Glomerular visceral epithelial cell (primary cell): Measurements from ENCODE around the gene SLCO3A1.

Experiments used
- DNase-seq: peaks from one replicate; pipeline ENCODE4 v3.0.0-alpha.2; 2016; ENCODE audit errors: extremely low spot score

SLCO3A1 gene

DNA sequence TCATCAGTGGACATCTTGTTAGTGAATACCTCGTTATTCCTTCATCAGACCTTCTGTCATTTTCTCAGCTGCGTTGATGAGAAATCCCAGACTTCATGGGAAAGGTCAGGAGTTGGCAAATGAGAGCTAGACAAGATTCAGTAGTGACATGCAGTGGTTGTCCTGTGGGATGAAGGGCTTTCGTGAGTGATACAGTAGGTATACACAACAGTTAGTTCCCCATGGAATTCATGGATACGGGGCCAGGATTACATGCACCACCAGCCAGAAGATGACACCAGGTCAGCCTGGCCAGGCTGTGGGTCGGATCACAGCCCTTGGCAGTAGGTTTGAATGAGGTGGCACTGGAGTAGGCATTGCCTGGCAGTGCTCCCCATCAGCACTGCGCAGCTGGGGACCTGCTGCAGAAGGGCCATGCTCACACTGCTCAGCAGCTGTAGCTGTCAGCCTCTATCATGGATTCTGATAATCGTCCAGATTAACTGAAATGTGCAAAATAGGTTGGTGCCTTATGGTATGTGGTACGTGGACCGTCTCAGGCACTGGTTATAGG lies 150.1 kb downstream of the SLCO3A1 start:
- no peak for DNase-seq

DNA sequence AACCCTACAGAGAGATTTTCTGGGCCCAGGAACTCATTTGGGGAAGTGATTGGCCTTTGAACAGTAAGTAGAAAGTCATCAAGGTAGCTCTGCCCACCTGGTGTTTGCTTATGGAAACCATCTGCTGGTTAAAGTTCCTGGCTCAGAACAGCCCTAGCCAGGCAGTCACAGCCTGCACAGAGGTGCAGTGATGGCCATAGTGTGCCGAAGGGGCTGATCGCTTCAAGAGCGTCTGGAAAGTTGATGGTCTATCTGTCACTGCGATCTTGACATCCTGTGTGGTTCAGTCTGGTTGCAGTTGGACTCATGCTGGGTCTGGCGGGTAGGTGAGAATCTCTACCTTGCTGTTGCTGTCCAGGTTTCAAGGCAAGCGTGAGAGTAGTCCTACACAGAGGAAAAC lies 151.6 kb downstream of the SLCO3A1 start:
- no peak for DNase-seq

DNA sequence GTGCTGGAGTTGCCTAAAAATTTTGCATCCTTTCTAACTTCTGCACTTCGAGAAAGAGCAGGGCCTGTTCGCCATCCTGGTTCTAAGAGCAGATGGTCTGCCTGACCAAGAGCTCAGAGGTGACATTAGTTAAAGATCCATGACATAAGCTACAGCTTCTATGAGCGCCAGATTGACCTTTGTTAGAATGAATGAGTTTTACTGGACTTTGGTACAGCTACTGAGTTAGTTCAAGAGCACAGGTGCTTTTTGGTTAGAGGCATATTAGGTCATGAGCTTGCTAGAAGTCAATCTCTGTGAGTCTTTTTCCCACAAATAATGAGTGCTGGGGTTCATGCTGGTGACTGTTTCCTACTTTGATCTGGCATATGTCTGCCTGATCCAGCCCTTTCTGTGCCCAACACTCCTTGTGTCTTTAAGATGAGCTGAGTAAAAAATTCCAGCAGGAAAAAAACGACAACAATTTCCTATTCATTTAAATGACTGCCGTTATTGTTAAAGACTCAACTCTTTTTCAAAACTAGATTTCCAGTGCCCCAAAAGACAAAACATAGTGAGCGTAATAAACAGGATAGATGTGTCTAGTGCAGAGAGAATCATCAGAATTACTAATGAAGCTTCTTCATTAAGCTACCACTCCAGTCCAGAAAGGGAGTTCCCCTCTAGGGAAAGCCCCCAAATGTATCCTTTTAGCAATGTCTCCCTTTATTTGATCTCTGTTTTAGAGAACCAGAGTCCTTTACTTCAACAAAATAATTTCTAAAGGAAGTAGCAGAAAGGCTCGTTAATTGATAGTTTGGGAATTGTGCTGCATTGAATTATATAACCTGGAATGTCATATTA lies 152.9 kb downstream of the SLCO3A1 start:
- no peak for DNase-seq

DNA sequence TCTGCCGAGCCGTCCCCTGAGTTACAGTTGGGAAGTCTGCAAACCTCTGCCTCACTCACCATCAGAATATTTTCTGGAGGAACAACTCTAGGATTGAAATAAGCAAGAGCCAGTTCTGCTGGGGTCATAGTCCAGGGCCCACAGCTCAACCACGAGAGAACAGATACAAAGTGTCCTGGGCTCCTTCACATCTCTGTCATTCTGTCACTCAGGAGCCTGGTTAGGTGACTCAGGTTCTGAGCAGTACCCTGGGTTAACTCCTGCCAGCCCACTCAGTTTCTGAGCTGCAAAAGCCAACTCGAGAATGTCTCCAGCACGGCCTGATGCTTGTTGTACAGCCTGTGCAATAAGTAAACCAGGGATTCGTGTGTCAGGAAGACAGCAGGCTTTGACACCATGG lies 155.7 kb downstream of the SLCO3A1 start:
- no peak for DNase-seq

DNA sequence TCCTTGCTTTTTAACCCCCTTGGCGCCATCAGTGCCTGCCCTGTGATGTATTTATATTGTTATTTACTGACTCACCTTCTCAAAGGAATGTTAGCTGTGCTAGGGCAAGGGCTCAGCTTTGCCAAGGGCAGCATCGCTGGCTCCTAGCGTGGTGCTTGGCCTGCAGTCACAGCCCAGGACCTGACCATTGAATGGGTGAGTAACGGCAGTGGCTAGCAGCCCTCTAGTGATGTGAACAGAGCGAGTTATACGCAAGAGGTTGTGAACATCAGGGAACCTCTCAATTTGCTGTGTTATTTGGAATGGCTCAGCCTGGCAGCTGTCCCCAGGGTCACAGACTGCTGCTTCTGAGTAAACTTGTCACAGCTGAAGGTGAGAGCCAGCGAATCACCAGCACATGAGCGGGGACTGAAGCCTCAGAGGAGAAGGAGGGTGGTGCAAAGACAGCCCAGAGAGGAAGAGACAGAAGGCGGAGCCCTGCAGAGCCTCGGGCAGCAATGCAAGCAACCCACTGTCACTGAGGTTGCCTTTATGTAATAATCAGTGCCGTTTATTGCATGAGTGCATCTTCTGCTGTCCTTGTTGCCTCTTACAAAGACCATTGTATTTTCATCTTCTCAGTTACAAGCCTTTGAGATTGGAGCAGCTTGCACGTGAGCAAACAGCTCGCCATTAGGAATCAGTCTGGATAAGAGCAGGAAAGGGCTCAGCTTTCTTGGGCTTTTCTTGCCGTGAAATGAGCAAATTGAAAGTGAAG lies 158.3 kb downstream of the SLCO3A1 start:
- no peak for DNase-seq

DNA sequence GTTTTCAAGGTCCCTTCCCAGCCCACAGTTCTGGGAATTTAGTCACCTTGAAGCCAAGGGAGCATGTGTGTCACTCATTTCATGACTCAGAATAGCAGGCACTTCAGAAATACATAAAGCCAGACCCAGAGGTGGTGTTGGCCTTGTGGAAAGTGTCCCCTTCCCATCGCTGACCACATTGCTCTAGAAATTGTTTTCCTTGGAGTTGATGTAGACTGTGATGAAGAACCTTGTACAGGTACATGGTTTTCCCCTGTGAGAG lies 158.8 kb downstream of the SLCO3A1 start:
- DNase-seq = no peak

DNA sequence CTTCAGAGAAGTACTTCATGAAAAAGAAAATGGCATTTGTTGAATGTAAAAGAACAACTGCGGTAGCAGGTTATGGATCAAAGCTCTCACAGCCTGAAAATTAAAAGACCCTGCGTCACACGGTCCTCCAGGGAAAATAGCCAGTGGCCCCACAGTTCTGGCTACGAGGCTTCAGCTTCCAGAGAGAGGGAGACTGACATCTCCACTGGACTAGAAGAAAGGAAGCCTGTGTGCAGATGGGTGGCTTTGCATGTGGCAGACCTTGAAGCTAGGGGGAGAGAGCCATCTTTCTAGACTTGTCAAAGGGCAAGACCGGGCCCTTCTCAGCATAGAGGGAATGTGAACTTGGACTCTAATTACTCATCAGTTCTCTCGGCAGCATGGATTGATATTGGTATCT lies 159.4 kb downstream of the SLCO3A1 start:
- DNase-seq = no peak

DNA sequence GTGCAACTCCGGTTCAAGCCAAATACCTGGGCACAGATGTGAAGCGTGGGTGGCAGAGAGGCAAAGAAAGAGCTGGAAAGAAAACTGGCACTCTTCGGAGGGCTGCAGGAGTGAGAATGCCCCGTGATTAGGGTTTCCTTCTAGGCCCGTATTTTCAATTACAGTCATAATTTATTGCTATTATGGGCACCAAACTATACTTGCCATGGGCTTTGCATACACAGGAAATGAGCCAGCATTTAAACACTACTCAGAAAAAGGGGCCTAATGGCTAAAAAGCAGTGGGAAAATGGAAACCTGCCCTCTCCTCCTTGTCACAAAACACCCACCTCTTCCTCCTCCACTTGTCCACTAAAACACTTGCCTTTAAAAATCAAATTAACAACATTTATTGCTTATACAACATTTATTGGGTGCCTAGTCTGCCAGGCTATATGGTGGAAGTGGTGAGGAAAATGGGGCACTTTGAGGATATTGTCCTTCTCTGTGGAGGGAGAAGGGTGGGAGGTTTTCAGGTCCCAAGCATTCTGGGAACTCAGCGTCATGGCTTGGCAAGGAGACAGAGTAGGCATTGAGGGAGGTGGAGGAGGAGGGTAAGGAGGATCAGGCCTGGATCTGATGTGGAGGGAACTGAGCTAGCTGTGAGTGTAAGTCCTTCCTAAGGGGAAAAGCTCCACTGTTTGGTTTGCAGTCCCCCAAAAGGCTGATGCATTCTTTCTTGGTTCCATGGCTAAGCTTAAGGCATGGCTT lies 160.9 kb downstream of the SLCO3A1 start:
- DNase-seq = no peak

DNA sequence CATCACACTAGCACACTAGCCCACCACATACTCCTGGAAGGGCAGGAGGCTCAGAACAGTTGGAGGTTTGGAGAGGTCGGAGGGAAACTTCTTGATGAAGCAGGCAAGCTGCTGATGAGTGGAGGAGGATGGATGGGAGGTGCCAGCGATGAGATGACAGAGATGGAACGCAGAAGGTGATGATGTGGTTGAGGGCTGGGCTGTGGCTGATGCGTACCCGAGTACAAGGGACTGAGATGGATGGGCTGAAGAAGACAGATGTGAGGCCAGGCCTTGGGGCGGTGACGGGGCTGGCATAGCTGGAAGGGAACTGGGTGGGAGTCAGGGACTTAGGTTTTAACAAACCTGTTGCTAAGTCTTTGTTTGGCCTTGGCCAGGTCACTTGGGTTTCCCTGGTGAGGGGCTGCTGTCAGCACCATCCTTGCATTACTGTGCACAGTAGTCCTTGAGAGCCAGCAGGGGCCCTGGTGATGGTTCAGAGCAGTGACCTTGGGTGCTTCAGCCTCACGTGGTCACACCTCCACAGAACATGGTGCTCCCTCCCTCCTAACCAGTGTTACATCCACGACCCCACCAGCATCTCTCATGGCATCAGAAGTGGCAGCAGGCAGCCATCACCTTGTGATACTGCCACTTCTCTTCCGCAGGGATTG lies 164.5 kb downstream of the SLCO3A1 start:
- DNase-seq = no peak

DNA sequence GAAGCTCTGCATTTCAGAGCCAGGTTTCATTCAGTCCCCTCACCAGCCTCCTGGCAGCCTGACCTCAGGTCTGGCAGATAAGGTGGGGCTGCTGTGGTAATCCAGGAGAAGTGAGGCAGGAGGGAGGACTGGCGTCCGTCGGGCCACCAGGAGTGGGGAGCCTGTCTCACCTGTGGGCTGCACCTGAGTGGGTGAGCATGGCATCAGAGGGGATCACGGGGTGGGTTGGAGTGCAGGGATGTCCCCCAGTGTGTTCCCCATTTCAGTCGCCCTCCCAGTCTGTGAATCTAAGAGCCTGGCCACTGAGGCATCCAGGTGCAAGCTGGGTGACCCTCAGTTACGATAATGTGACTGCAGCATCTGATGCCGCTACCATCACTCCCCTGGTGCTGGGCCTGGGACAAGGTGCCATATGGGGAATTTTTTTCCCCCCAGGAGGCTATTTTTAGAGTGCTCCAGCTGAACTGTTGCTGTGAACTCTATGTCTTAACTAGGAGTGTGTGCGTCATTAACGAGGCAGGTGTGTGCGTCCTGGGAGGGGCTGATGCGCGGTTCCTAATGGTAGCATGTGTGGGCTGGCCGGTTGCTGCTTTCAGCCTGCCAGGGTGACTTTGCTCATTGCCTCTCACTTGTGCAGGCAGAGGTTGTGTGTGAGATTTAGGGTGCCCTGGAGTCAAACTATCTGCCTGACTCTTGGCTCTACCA lies 165.2 kb downstream of the SLCO3A1 start:
- DNase-seq = no peak

DNA sequence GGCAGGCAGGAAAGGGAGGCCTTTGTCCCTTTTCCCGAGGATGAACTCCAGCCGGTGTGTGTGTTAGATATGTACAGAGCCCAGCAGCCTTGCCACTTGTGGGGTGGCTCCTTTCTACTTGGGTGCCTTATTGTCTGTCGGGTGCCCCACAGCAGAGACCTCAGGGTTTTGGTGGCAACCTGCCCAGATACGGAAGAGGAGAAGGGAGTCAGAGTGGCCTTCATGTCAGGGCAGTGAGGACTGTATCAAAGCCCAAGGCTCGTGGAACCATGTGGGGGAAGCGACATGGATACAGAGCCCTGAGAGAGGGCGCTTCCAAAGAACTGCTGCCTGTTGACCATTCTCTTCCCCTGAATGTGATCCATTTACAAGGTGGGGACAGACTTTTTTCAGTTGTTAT lies 166.2 kb downstream of the SLCO3A1 start:
- DNase-seq = no peak

DNA sequence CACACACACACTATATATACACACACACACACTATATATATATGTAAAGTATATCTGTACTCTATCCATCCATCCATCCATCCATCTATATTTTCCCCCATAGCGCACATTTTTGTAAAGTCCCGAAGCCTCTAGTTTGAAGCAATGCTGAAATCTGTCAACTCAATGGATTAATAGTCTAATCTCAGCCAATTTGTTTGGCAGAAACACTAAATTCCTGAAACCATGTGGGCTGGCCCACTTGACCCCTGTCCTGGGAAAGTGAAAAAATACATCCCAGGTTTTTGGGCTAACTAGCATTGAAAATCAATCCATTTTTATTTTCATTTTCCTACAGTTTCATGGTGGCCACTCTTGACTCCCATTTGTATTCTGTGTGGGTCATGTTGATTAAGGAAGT lies 166.7 kb downstream of the SLCO3A1 start:
- no peak for DNase-seq

DNA sequence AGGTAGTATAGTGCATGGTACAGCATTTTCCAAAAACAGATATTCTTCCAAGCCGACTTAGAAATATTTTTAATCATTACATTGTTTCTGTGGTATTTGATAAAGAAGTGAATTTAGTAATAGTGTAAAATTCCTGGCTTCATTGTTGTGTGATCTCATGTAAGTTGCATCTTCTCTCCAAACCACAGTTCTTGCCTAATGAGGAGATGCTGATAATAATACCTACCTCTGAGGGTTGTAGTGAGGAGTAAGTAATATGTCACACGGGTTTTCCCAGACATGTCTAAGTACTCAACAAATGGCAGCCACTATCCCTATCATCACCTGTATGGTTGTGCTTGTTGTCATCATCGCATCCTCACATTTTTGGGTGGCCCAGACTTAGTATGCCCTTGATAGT lies 167.3 kb downstream of the SLCO3A1 start:
- DNase-seq = no peak

DNA sequence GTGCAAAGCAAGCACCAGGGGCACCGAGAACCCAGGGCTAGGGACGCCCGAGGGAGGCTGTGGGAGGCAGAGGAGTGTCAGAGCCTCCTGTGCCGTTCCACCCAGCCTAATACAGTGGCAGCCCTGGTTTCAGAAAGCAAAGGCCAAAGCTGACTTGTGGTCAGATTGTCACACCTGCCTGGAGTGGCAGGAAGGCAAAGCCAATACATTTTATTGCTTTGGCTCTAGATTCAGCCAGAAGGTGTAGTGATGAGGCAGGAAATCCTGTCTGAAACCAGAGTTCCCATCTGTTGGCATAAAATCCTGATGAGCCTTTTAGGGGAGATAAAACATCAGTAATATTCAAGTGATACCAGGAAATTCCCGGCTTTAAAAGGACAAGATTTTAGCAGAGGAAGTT lies 168.3 kb downstream of the SLCO3A1 start:
- no peak for DNase-seq

DNA sequence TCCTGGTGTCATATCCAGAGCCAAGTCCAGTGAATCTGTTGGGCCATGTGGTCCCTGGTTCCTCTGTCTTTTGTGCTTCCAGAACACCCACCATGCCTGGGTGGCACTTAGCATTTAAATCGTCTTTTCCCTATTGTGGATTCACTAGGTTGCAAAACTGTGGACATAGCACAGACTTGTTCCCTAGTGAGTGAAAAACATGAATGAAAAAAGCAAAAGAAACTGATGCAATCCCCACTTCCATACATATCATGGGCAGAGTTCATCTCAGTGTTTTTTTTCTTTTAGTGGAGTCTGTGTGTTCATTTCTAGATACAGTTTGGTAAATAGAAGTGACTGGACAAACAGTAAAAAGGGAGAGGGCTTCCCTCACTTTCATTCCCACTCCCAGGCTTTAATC lies 170.5 kb downstream of the SLCO3A1 start:
- DNase-seq = no peak

DNA sequence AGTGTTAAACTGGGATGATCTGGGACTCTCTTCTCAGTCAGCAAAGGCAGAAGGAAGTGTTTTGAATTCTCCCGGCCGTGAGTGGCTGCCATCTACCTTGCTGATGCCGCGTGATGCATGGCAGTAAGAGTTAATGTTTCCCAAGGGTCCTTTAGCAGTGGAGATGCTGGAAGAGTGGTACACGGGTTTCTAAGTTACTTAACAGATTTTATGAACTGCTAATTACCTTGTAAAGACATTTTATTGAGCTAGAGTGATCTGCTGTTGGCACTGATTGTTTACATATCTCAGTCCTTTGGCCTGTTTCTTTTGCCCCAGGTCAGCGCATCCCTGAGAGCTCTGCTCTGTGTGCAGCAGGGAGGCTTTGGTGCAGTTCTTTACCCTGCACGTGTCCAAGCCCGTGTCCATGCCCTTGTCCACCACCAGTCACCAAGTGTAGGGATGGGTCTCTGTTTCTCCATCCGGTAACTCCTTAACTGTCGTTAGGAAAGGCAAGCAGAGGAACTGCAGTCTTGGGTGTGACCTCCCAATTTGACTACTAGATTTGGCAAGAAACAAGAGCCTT lies 172.3 kb downstream of the SLCO3A1 start:
- DNase-seq = no peak

DNA sequence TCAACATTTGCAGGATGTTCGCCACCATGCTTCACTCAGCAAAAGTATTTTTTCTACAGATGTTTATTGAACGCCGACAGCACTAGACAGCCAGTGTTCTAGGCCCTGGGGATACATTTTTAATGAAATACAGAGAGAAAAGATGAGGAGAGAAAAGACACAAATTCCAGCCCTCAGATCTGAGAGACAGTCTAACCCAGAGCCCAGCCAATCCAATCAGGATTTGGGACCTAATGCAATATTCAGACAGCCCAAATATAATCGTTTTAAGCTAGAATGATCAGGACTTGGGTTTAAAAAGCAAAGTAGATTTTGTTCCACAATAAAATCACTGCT lies 174.8 kb downstream of the SLCO3A1 start:
- no peak for DNase-seq

DNA sequence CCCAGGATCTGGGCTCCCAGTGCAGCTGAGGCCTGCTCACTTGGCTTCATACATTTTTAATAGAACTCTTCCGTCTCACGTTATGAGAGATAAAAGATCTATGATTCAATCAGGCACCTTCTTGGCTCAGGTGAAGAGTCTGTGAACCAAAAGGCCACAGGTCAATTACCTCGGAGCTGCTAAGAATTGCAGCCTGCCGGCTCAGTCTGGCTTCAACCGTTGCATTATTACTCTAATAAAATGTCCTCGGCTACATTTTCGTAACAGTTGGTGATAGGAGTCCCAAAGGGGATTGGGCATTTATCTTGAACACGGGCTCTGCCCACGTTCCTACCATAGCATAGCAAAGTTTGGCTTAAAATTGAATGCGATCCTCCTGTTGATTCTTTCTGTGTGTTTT lies 176.3 kb downstream of the SLCO3A1 start:
- no peak for DNase-seq

DNA sequence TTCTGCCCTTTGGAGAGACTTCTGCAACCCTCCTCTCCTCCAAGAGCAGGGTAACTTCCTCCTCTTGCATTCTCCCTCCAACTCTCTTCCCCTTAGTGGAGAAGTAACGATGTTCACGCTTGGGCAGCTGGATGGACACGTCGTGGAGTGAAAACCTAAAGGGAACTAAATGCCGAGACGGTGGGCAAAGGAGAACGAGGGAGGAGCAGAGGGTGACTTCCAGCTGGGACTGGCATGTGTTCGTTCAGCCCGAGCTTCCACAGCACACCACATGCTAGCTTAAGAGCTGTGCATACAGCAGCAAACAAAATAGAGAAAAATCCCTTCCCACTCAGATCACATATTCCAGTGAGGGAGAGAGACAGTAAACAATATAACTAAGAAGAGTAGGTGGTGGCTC lies 179.8 kb downstream of the SLCO3A1 start:
- no peak for DNase-seq

DNA sequence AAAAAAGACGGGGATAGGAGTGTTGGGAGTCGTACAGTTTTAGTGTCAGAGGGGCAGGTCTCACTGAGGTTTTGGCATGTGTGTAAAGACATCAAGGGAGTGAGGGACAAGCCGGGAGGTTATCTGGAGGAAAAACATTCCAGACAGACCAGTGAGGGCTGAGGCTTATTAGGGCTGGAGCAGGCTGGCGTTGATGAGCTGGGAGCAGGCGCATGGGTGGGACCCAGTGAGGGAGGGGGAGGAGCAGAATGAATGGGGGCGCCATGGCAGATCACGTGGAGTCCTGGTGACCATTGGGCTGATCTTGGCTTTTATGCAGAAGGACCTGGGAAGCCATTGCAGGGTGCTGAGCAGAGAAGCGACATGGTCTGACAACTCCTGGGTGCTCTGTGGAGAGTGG lies 180.2 kb downstream of the SLCO3A1 start:
- no peak for DNase-seq

DNA sequence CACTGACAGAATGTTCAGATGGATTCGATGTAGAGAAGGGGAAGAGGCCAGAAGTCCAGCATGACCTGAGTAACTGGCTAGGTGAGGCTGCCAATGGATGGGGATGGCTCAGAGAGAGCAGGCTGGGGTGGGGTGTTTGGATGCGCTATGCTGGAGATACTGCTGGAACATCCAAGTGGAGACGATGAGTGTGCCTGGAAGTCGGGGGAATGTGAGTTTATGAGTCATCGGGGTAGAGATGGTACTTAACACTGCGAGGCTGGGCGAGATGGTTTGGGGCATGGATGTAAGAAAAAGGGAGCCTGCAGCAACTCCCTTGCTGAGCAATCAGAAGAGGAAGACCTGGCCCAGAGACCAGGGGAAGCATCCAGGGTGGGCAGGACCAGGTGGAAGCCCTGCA lies 180.7 kb downstream of the SLCO3A1 start:
- DNase-seq = no peak
